DMS79 treated with DMSO at 0.1 percent for 48 hours (cell line): ENCODE data around the gene SQSTM1.
"Not testable (repeated sequence)": the region's sequence is repeated elsewhere in the genome, so short reads cannot be mapped to it uniquely, and the experiment has no call there.

ENCODE experiments used
- DNase-seq: peaks from one replicate; lab custom pipeline; 2025; lab: John Stamatoyannopoulos, UW

Gene SQSTM1

GRCh38 chr5:179858586-179859427 is 38.1 kb downstream of the SQSTM1 start, which contains the start of gene MRNIP:
Gene MRNIP, minus strand, starts transcription at chr5:179858817. Its CDS starts 21 bp downstream, at chr5:179858796.
- peak; percentile 94 for DNase-seq

GRCh38 chr5:179860301-179860700 is 39.6 kb downstream of the SQSTM1 start:
- DNase-seq = no peak

- no peak for DNase-seq
These were observed 41.6 kb downstream of the SQSTM1 start for GRCh38 chr5:179862296-179862695.

- DNase-seq = no peak
These were observed 42.2 kb downstream of the SQSTM1 start for GRCh38 chr5:179862891-179863290.

GRCh38 chr5:179863449-179864085 is 42.9 kb downstream of the SQSTM1 start:
- DNase-seq = no peak

GRCh38 chr5:179864686-179865085 is 44.0 kb downstream of the SQSTM1 start:
- DNase-seq = no peak

GRCh38 chr5:179865491-179866240 is 45.0 kb downstream of the SQSTM1 start:
- DNase-seq = no peak

GRCh38 chr5:179866241-179867078 is 45.8 kb downstream of the SQSTM1 start:
- DNase-seq = no peak

GRCh38 chr5:179867079-179867465 is 46.4 kb downstream of the SQSTM1 start:
- DNase-seq = no peak

- DNase-seq = no peak
These were observed 46.8 kb downstream of the SQSTM1 start for GRCh38 chr5:179867476-179867875.

GRCh38 chr5:179868541-179868940 is 47.8 kb downstream of the SQSTM1 start:
- no peak for DNase-seq

- no peak for DNase-seq
These were observed 48.4 kb downstream of the SQSTM1 start for GRCh38 chr5:179869101-179869500.

- DNase-seq = no peak
These were observed 49.1 kb downstream of the SQSTM1 start for GRCh38 chr5:179869641-179870402.

GRCh38 chr5:179870403-179870903 is 49.7 kb downstream of the SQSTM1 start:
- peak; percentile 52 for DNase-seq

GRCh38 chr5:179870952-179871351 is 50.2 kb downstream of the SQSTM1 start:
- no peak for DNase-seq

GRCh38 chr5:179871533-179871932 is 50.8 kb downstream of the SQSTM1 start:
- DNase-seq = not testable (repeated sequence)

GRCh38 chr5:179872055-179872827 is 51.5 kb downstream of the SQSTM1 start:
- no peak for DNase-seq

- DNase-seq = no peak
These were observed 52.3 kb downstream of the SQSTM1 start for GRCh38 chr5:179872828-179873575.

- no peak for DNase-seq
These were observed 52.9 kb downstream of the SQSTM1 start for GRCh38 chr5:179873588-179874110.
